Activated gamma-delta T cell treated with Interleukin-2 at 50 U/mL for 16 hours (primary cell): ENCODE results near the gene PTPN5.

Experiments
- DNase-seq: peaks from one replicate; pipeline ENCODE4 v3.0.0-alpha.2; 2020

The PTPN5 gene

GRCh38 chr11:18772211-18772610, 19.4 kb downstream of the PTPN5 start:
- no peak for DNase-seq

GRCh38 chr11:18771266-18772035, 20.1 kb downstream of the PTPN5 start:
- no peak for DNase-seq

GRCh38 chr11:18770479-18771125, 21.0 kb downstream of the PTPN5 start:
- DNase-seq = no peak

GRCh38 chr11:18769802-18770456, 21.7 kb downstream of the PTPN5 start:
- no peak for DNase-seq

- DNase-seq = no peak
Measured at GRCh38 chr11:18768978-18769377, 22.6 kb downstream of the PTPN5 start.

GRCh38 chr11:18768472-18768901, 23.1 kb downstream of the PTPN5 start:
- no peak for DNase-seq

- DNase-seq = no peak
Measured at GRCh38 chr11:18766015-18766414, 25.6 kb downstream of the PTPN5 start.

GRCh38 chr11:18765554-18765953, 26.0 kb downstream of the PTPN5 start:
- no peak for DNase-seq

- no peak for DNase-seq
Measured at GRCh38 chr11:18761741-18762140, 29.9 kb downstream of the PTPN5 start.

- no peak for DNase-seq
Measured at GRCh38 chr11:18761144-18761543, 30.5 kb downstream of the PTPN5 start.

GRCh38 chr11:18757811-18758210, 33.8 kb downstream of the PTPN5 start:
- no peak for DNase-seq

GRCh38 chr11:18756889-18757288, 34.7 kb downstream of the PTPN5 start:
- DNase-seq = no peak

GRCh38 chr11:18754308-18754707, 37.3 kb downstream of the PTPN5 start:
- DNase-seq = no peak

GRCh38 chr11:18752502-18752901, 39.1 kb downstream of the PTPN5 start:
- no peak for DNase-seq

- no peak for DNase-seq
Measured at GRCh38 chr11:18750944-18751343, 40.7 kb downstream of the PTPN5 start.

GRCh38 chr11:18749681-18750319, 41.8 kb downstream of the PTPN5 start:
- no peak for DNase-seq

GRCh38 chr11:18748766-18749365, 42.7 kb downstream of the PTPN5 start:
- DNase-seq = no peak

- DNase-seq = no peak
Measured at GRCh38 chr11:18745251-18745650, 46.3 kb downstream of the PTPN5 start.

- no peak for DNase-seq
Measured at GRCh38 chr11:18743900-18744514, 47.6 kb downstream of the PTPN5 start.

- no peak for DNase-seq
Measured at GRCh38 chr11:18743365-18743764, 48.2 kb downstream of the PTPN5 start.

- DNase-seq = no peak
Measured at GRCh38 chr11:18741783-18742182, 49.8 kb downstream of the PTPN5 start.

GRCh38 chr11:18739685-18740084, 51.9 kb downstream of the PTPN5 start:
- no peak for DNase-seq

GRCh38 chr11:18737642-18738041, 54.0 kb downstream of the PTPN5 start:
- no peak for DNase-seq
